Osteocyte (in vitro differentiated cells): ENCODE results near the gene RPRD1B. TPM values are rescaled to one million over a fixed set of nuclear protein-coding genes. Genes with fewer than 3 reads are reported as not detected.

Source experiments
- DNase-seq: peaks from one replicate; pipeline ENCODE4 v3.0.0; 2021; ENCODE audit warnings: mixed read lengths; ENCODE audit not compliant: unreplicated experiment; ENCODE audit errors: extremely low spot score
- H3K27ac Mint-ChIP-seq: one replicate; pipeline ENCODE4 v1.8.0; 2021; ENCODE audit warnings: mild to moderate bottlenecking, mixed read lengths; ENCODE audit not compliant: unreplicated experiment
- H3K27me3 Mint-ChIP-seq: one replicate; pipeline ENCODE4 v1.8.0; 2021; ENCODE audit warnings: mixed read lengths; ENCODE audit not compliant: unreplicated experiment
- H3K36me3 Mint-ChIP-seq: one replicate; pipeline ENCODE4 v1.8.0; 2021; ENCODE audit warnings: mixed read lengths; ENCODE audit not compliant: unreplicated experiment
- H3K4me1 Mint-ChIP-seq: one replicate; pipeline ENCODE4 v1.8.0; 2021; ENCODE audit warnings: mixed read lengths; ENCODE audit not compliant: unreplicated experiment
- H3K4me3 Mint-ChIP-seq: one replicate; pipeline ENCODE4 v1.8.0; 2021; ENCODE audit warnings: mild to moderate bottlenecking, moderate library complexity, mixed read lengths; ENCODE audit not compliant: unreplicated experiment
- H3K9me3 Mint-ChIP-seq: one replicate; pipeline ENCODE4 v1.8.0; 2021; ENCODE audit warnings: mixed read lengths; ENCODE audit not compliant: unreplicated experiment
- total RNA-seq: library from RNA; stranded (reverse); gene quantifications from 2 replicates; pipeline ENCODE4 v1.2.1, GENCODE V29; 2021
- TF ChIP-seq, protein P1 (sequence below): fragments of 200-600 bp; sonication (generic); IDR thresholded peaks from 2 replicates; pipeline ENCODE4 v1.5.0; 2021; ENCODE audit warnings: antibody characterized with exemption, mild to moderate bottlenecking, moderate library complexity

Gene RPRD1B
- total RNA-seq, 1 donor from 2014 or later: 28.5 TPM

DNA sequence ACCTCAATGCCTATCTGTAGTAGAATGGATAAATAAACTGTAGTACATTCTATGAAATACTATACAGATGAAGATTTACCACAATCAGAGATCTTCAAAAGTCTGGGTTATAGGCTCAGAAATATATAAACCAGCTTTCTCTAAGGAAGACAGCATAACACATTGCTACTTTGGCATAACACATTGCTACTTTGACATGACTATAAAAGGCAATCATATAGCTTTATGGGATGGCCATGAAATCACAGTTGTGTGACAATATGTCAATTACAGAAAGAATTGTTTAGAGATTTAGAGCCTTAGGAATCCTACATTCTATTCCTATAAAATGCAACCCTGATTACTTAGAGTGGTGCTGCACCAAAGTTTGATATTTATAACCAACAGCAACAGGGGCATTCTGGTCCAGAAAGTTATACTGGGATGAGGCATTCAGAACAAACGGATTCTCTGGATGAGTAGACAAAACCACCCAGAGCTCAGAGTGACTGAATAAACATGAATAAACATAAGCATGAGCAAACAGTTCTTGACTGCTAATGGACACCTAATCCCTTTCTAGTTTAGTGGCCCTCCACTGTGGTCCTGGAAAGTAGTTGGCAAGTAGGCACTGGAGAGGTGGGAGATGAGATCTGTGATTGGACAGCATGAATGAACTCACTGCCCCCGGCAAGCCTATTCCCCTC, 12.3 kb upstream of the RPRD1B start:
- peaks cover 28% of the 10 kb centered on the region for H3K36me3 Mint-ChIP-seq
- H3K27me3 Mint-ChIP-seq: no peaks in the 10 kb centered on the region
- H3K4me3 Mint-ChIP-seq: no peak overlapping the region
- H3K4me1 Mint-ChIP-seq: peaks cover 17% of the 10 kb centered on the region
- H3K27ac Mint-ChIP-seq: no peak overlapping the region
- no peak for DNase-seq
- H3K9me3 Mint-ChIP-seq: peaks cover 15% of the 10 kb centered on the region
- TF ChIP-seq, protein P1, sequence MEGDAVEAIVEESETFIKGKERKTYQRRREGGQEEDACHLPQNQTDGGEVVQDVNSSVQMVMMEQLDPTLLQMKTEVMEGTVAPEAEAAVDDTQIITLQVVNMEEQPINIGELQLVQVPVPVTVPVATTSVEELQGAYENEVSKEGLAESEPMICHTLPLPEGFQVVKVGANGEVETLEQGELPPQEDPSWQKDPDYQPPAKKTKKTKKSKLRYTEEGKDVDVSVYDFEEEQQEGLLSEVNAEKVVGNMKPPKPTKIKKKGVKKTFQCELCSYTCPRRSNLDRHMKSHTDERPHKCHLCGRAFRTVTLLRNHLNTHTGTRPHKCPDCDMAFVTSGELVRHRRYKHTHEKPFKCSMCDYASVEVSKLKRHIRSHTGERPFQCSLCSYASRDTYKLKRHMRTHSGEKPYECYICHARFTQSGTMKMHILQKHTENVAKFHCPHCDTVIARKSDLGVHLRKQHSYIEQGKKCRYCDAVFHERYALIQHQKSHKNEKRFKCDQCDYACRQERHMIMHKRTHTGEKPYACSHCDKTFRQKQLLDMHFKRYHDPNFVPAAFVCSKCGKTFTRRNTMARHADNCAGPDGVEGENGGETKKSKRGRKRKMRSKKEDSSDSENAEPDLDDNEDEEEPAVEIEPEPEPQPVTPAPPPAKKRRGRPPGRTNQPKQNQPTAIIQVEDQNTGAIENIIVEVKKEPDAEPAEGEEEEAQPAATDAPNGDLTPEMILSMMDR: no peak

DNA sequence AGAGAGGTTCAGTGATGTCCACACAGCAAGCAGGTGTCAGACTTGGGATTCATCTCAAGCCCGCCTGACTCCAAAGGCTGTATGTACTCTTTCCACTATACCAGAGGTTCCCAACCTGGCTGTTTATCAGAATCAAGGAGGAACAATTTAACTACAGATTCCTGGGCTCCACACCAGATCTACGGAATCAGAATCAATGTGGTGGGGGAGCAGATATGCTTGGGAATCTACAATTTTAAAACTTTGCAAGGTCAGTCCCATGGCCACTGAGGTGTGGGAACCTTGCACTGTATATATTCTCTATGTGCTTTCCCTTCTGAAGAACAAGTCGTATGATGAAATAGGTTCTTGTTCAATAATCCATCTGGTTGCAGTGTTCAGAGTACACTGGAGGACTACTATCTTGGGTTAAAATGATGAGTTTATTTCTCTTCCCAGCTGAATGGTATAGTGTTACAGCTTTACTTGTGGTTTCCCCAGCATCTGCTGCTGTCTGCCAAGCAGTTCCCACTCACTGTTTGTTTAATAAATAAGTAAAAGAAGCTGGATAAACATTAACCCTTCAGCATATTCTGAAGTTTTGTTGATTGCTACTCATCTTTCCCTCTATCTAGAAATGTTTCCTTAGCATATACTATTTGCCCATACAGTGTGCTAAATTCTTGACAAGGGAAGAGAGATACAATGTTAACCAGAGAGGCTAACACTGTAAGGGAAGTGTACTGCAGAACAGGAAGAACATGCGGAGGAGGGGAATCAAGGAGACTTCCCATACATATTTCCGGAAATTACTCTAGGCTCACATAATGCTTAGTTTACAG, 10.2 kb upstream of the RPRD1B start:
- peaks cover 8% of the 10 kb centered on the region for H3K9me3 Mint-ChIP-seq
- peak overlapping the region; percentile 76 for H3K27ac Mint-ChIP-seq
- no peak for DNase-seq
- peaks cover 12% of the 10 kb centered on the region for H3K36me3 Mint-ChIP-seq
- no peaks in the 10 kb centered on the region for H3K27me3 Mint-ChIP-seq
- TF ChIP-seq, protein P1: no peak
- H3K4me1 Mint-ChIP-seq: peaks cover 20% of the 10 kb centered on the region
- H3K4me3 Mint-ChIP-seq: peak overlapping the region; percentile 19

DNA sequence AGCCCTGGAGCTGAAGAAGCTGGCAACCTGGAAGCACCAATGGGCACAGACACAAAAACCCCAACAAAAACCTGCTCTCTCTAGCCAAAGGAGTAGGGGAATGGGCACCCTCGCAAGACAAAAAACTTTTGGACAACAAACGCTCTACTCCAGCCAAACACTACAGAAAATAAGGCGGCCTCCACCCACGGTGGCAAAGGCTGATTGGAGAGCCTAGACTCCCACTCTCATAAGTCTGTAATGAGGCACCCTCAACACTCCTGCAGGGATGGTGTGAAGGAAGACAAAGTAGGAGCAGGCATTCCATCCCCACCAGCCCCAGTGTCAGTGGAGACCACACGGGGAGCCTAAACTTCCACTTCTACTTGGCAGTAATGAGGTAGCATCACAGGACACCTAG, 9.1 kb upstream of the RPRD1B start:
- Mint-ChIP-seq H3K4me3 (no peak overlapping the region), H3K27me3 (no peaks in the 10 kb centered on the region), H3K27ac (peak overlapping the region; percentile 63), H3K36me3 (peaks cover 12% of the 10 kb centered on the region), H3K9me3 (peaks cover 4% of the 10 kb centered on the region), H3K4me1 (peaks cover 20% of the 10 kb centered on the region)
- DNase-seq: no peak
- TF ChIP-seq, protein P1: no peak

DNA sequence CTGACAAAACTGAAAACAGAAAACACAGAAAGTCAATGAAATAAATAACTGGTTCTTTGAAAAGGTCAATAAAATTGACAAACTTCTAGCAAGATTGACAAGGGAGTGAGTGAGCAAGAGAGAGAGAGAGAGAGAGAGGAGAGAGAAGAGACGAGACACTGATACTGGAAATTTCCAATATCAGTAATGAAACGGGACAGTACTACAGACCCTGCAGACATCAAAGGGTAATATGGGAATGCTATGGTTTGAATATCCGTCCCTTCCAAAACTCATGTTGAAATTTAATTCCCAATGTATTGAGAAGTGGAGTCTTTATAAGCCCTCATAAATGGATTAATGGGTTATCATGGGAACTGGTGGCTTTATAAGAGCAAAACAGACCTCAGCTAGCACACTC, 4.1 kb upstream of the RPRD1B start:
- no peaks in the 10 kb centered on the region for H3K27me3 Mint-ChIP-seq
- peaks cover 6% of the 10 kb centered on the region for H3K9me3 Mint-ChIP-seq
- TF ChIP-seq, protein P1: no peak
- peaks cover 24% of the 10 kb centered on the region for H3K4me1 Mint-ChIP-seq
- no peak overlapping the region for H3K27ac Mint-ChIP-seq
- no peak for DNase-seq
- H3K36me3 Mint-ChIP-seq: peaks cover 12% of the 10 kb centered on the region
- no peak overlapping the region for H3K4me3 Mint-ChIP-seq

DNA sequence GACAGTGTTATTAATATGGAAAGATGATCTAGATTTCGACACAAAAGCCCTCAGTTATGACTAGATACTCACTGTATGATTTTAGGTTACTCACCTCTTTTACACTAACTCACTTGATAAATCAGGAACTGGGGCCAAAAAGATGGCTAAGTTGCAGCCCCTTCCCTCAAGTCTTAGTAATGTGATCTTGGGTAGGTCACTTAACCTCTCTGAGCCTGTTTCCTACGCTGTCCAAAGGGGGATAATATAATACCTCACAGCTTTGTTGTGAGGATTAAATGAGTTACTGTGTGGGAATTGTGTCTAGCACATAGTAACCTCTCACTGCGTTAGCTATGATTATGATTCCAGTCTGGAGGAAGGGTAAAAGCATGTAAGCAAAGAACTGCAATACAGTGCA, 1.6 kb upstream of the RPRD1B start:
- Mint-ChIP-seq H3K27me3 (no peaks in the 10 kb centered on the region), H3K36me3 (peaks cover 8% of the 10 kb centered on the region), H3K9me3 (peaks cover 6% of the 10 kb centered on the region), H3K27ac (no peak overlapping the region), H3K4me3 (peak overlapping the region; percentile 93), H3K4me1 (peaks cover 40% of the 10 kb centered on the region)
- no peak for DNase-seq
- TF ChIP-seq, protein P1: no peak
